ELR (cell line): ENCODE results near the gene IRAK2.
A peak's percentile ranks its signal among the peaks of the same experiment; 100 is the strongest.

Source experiments
- DNase-seq: peaks from one replicate; pipeline ENCODE4 v3.0.0-alpha.2; 2015; ENCODE audit warnings: low read depth

The IRAK2 gene

DNA sequence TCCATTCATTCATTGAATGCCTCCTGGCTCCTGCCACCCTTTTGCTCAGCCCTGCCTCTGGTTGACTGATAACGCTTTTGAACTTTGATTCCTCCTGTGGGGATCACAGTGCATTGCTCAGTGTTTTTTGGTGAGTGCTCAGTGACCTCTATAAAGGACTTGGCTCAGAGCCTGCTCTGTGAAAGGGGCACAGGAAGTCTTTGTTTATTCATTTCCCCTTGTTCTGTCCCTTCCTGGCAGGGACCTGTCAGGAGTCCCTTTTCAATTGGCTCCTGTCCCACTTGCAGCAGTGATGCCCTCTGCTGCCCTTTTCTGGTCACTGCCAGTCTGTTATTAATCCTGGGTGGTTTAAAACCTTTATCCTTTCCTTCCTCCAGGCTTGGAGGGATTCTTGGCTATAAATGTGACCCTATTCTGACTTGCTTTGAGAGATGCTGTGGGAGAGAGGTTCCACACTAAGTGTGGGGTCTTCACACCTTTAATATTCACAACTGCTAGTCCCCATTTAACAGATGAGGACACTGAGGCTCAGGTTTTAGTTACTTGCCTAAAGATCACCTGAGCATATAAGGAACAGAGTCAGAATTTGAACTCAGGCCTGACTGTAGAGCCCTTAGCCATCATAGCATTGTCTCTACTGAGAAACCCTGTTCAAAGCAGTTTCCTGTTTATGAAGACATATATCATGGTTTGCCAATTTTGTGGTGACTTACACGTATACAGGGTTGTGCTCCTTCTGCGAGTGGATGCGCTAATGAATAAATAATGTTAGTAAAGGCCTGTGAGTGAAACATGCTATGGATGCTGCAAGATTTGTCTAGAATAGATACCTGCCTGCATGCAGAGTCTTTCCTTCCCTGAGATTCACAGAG lies 60.3 kb downstream of the IRAK2 start:
- DNase-seq: peak; percentile 83

DNA sequence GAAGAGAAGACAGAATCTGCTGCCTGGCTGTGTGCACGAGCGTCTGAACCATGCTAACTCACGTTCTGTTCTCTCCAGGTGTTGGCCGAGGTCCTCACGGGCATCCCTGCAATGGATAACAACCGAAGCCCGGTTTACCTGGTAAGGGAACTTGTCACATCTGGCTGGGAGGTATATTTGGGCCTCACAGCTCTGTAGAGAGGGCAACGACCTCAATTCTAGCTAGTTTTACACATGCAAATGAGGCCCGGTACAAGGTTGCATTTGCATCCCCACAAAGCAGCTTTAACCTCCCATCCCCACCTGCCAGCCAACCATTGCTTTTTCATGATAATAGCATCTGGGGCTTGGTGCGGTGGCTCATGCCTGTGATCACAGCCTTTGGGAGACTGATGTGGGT lies 61.6 kb downstream of the IRAK2 start:
- DNase-seq: no peak

DNA sequence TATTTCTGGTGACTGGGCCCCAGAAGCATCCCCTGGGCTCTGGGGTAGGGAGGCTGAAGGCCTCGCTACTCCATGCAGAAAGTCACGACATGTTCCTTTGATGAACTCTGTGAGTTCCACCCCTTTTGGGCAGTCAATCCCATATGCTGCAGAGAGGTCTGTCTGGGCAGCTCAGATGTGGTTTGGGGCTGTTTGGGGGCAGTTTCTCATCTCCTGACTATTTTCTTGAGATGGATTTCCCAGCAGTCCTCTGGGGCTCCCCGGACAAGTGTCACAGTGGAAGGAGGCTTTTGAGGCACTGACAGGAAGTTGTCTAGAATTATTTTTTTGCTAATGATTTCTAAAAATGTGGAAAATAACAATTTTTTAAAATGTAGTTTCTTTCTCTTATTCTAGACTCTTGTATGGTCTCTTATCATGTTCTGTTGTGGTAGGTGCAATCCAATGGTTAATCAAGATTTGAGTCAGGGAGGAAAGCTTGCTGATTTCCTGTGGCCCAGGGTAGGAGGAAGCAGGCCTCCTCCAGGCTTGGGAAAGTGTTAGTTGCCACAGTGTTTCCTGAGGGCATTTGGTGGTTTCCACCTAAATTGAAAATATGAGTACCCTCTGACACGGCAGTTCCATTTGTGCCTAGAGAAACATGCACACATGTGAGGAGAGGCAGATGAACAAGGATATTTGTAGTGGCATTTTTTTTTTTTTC lies 63.7 kb downstream of the IRAK2 start:
- peak; percentile 78 for DNase-seq

DNA sequence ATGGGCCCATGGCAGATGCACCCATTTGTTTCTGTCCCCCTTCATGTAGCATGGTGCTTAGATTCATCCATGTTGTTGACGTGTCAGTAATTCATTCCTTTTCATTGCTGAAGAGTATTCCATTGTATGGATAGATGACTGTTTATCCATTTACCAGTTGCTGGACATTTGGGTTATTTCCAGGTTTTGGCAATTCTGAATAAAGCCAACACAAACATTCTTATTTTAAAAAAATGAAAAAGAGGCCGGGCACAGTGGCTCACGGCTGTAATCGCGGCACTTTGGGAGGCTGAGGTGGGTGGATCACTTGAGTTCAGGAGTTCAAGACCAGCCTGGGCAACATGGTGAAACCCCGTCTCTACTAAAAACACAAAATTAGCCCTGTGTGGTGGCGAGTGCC lies 64.9 kb downstream of the IRAK2 start:
- DNase-seq: no peak

DNA sequence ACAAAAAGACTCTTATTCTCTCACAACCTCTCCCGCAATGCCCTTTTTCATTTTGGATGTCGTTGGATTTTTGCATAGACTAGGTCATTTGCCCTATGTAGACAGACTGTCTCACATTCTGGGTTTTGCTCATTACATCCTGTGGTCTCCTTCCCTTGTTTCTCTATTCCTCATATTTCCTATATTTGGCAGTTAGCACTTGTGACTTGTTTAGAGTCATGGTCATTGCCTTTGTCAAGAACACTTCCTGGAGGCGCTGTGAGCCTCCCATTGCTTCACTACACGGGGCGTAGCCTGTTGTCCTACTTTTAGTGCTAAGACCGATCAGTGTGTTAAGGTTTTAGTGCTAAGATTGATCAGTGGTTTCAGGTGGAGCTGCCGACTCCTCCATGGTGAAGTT lies 67.4 kb downstream of the IRAK2 start:
- no peak for DNase-seq

DNA sequence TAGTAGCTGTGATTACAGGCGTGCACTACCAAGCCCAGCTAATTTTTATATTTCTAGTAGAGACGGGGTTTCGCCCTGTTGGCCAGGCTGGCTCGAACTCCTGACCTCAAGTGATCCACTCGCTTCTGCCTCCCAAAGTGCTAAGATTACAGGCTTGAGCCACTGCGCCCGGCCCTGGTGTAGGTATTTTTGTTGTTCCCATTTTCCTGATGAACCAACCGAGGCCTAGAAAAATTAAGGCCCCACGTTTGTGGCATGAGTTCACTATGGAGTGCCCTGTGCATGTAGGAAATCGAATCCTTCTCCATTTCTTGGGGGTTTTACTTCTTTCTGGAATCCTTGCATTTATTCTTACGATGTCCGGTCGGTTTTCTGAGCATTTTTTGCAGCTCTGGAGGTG lies 69.3 kb downstream of the IRAK2 start:
- DNase-seq: no peak

DNA sequence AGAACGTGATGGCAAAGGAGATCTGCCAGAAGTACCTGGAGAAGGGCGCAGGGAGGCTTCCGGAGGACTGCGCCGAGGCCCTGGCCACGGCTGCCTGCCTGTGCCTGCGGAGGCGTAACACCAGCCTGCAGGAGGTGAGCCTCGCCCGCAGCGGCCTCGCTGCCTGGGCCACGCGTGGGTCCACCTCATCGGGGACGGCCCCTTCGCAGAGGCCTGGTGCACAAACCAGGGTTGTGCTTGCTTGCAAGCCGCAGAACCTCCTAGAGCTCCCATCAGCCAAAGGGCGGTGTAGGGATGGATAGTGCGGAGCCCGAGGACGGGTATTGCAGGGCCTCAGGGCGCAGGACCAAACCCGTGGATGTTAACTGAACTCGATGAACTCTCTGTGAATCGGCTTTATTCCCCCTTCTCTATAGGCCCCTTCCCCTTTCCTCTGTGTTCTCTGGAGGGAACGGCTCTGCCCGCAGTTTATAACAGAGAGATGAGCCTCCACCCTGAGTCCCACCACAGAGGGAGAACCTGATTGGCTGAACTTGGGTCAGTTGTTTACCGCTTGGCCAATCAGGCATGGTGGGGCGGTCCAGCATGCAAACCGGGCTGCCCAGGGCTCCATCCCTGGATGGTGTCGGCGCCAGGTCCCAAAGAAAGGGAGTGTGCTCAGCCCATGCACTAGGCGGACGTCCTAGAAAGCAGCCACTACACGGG lies 70.0 kb downstream of the IRAK2 start:
- DNase-seq: no peak

DNA sequence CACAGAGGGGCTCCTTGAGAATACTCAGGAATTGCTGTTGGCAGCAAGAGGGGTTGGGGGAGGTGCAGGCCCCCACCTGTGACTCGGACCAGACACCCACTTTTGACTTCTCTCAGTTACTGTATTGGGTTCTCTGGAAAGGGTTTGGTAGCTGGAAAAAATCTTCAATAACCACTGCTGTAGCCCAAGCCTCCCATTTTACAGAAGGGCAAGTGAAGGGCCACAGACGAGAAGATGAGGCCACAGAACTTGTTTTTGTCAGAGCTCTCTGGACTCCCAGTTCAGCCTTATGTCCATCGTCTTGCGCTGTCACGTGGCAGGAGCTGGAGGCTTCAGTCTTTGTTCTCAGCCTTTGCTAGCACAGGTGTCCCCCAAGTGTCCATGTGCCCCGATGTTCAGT lies 70.8 kb downstream of the IRAK2 start:
- DNase-seq: no peak

DNA sequence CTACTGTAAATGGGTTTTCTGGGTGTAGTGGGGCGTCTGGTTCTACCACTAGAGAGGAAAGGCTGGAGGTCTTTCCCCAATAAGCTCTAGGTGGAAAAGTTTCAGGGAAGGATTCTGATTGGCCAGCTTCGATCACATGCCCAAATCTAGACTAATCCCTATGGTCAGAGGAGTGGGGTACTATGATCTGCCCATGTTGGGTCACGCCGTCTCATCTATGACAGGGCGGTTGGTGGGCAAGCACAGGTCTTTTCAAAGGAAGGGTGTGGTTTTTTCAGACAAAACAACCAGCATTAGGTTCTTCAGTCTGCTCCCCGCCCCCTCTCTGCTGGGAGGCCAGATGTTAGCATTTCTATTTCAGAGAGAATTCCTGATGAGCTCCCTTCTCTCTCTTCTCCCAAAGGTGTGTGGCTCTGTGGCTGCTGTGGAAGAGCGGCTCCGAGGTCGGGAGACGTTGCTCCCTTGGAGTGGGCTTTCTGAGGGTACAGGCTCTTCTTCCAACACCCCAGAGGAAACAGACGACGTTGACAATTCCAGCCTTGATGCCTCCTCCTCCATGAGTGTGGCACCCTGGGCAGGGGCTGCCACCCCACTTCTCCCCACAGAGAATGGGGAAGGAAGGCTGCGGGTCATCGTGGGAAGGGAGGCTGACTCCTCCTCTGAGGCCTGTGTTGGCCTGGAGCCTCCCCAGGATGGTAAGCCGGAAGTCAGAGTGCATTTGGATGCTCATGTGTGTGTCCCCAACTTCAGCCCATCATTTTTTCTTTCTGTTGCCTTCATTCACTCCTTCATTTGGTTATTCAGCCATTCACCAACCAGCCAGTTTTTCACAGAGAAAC lies 73.8 kb downstream of the IRAK2 start:
- DNase-seq: no peak

DNA sequence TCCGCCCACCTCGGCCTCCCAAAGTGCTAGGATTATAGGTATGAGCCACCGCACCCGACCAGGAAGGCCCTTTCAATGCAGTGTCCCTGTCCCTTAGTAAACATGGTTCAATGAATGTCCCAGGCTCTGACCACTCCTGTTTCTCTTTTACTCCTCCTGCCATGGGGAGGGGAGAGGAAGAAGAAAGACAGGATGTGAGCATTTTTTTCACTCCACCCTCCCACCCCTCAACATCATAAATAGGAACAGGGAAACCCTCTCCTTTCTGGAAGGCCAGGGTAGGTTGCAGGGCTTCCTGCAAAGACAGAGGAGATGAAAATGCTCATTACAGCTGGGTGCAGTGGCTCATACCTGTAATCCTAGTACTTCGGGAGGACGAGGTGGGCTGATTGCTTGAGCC lies 76.1 kb downstream of the IRAK2 start:
- no peak for DNase-seq

DNA sequence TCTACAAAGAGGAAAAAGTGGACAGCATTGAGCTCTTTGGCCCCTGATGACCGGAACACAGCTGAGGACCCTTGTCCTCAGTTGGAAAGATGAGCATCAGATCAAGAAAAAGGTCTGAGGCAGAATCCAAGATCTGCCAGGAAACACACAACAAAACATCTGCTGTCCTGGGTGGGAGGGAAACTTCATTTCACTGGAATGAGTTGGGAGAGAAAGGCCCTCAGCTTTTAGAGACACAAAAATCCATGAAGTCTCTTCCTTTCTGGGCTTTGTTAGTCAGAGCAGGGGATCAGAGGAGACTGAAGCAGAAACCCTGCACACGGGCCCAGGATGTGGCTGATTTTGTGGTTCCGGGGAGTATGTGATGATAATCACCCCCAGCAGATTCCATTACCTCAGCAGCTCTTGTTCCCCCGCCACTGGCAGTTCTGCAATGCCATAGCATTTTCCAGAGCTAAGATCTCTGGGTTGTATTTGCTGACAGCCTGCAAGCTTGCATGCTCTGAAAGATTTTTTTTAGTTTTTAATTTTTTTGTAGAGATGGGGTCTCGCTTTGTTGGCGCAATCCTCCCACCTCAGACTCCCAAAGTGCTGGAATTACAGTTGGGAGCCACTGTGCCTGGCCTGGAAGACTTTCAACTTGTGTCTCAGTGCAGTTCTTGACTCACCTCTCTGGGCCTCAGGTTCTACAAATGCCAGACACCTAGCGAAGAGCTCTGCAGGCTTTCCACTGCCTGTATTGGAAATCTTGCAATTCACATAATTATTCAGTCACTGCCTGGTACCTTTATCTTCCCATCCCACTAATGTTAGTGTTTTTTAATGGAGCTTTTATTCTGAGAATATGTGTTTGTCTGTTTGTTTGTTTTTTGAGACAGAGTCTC lies 77.7 kb downstream of the IRAK2 start:
- DNase-seq: peak; percentile 62

DNA sequence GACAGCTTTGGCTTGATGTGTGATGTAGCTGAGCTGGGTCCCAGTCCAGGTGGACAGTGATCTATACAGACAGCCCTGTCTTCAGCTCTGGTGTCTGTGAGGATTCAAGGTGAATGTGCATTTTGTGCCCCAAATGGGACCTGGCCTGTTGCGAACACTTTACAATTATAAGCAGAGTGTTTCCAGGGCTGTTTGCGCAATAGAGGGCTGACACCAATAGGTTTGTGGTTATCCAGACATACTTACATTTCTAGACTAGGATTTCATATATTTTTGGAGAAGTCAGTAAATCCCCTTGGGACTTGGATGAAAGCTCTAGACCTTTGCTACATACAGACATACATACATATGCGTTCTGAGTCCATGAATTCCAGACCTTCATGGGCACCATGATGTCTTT lies 79.3 kb downstream of the IRAK2 start:
- no peak for DNase-seq

DNA sequence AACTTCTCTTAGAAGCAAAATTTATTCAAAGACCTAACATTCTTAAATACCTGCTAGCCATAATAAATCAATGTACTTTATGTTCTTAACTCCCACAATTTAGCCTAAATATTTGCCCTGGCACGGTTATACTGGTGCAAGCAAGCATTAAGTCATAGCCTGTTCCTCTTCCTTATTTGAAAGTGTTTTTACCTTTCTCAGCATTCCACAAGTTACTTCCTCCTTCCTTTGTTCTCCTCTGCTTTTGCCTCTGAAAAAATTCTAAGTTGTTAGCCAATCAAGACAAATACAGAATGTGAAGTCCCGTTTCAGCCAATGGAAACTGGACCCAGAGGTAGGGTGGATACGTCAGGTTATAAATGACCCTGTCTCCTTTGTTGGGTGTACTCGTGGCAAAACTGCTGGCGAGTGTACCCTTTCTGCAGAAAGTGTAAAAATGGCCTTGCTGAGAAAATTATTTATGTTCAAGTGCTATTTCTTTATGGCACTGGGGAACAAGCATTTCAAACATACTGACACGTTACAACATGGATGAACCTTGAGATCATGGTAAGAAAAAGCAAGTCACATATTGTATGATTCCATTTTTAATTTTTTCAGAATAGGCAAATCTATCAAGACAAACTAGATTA lies 80.5 kb downstream of the IRAK2 start:
- no peak for DNase-seq

DNA sequence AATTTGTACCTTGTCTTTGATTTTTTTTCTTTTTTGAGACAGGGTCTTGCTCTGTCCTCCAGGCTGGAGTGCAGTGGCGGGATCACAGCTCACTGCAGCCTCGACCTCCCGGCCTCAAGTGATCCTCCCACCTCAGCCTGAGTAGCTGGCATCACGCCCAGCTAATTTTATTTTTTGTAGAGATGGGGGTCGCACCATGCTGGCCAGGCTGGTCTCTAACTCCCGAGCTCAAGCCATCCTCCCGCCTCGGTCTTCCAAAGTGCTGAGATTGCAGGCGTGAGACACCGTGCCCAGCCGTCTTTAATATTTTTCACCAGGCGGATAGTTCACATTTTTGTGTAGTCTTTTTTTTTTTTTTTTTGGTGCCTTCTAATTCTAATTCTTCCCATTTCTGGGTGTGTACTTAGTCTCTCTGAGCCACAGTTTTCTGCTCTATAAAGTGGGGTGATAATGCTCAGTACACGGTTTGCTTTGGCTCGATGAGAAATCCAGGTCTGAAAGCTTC lies 83.0 kb downstream of the IRAK2 start:
- DNase-seq: no peak

DNA sequence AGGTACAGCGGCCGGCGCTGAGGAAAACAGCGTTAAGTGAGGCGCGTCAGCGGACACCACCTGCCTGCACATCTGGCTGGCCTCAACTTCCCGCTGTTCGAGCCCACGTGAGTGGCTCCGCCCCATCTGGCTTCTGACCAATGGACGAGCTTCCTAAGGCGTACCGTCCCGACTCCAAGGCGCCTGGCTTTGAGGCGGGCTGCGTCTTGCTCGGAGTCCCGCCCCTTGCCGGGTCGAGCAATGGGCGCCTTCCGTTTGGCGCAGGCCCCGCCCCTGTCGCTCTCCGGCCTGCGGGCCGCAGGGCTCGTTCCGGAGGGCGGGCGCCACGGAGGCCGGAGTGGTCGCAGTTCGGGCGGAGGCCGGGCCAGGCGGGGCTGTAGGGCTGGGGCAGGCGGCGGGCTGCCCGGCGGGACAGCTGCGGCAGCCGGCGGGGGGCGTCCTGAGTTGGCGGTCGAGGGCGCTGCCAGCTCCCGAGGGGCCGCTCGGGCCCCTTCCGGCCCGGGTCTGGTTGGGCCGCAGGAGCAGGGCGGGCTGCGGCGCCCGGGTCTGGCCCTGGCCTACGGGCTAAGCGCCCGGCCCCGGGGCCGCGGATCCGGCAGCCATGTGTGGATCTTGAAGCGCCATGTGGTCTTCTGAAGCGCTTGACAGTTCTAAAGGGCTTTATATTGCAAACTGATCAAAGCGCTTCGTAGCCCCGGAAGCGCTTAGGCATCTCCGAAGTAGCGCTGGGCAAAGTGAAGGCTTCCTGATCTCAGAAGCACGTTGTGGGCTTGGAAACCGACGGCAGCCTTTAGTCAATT lies 83.7 kb downstream of the IRAK2 start, which contains the start of gene TATDN2:
Gene TATDN2 (plus strand): TSS at position 276 of the 800 bp plus-strand sequence. CDS start 742 bp downstream, outside the sequence.
- DNase-seq: peak; percentile 96

DNA sequence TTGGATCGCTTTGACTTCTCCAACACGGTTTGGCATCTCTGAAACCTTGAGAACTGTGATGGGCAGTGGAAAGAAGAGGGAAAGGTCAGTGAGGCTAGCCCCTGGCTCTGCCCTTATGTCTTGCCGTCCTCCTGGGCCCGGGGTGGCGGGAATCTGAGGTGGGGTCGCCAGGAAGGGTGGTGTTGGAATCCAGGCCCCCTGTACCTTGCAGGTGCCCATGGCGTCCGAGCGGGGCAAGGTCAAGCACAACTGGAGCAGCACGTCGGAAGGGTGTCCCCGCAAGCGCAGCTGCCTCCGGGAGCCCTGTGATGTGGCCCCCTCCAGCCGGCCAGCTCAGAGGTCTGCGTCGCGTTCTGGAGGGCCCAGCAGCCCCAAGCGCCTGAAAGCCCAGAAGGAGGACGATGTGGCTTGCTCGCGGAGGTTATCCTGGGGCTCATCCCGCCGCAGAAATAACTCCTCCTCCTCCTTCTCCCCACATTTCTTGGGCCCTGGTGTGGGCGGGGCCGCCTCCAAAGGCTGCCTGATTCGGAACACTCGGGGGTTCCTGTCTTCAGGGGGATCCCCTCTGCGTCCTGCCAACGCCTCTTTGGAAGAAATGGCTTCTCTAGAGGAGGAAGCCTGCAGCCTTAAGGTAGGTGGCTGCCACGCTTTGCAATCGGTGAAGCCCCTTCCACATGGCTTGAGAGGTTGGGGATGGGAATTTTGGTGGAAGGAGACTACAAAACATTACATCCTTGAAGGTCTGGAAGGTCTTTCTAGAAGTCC lies 84.4 kb downstream of the IRAK2 start:
- peak; percentile 62 for DNase-seq

DNA sequence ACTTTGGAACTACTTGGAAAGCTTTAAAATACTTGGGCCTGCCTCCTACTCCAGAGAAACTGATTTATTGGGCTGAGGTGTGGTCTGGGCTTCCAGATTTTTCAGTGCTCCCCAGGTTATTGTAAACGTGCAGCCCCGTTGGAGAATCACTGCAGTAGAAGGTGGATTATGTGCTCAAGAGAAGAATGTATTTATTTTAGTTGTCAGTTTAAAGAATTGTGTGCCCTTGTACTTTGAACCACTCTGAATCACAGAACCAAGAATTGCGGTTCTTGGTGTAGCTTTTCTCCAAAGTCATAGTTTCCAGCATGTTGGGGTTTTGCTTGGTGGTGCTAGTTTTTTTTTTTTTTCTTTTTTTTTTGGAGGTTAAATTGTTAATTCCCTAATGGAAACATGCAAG lies 85.1 kb downstream of the IRAK2 start:
- DNase-seq: no peak

DNA sequence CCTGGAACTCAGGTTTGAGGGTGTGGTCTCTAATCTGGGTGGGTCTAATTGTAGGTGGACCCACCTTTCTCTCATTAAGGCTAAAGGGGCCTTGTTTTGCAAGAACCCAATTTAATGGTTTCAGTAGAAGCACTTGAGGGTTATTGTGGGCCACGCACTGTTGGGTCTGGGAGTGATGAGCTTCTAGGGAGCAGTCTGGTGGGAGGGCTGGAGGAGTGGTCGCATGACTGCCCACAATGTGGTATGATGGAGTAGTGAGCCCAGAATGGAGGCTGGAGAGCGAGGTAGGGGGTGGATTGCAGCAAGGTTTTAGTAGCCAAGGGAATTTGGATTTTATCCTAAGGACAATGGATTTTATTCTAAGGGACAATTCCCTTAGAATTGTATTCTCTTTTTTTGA lies 86.3 kb downstream of the IRAK2 start:
- DNase-seq: no peak

DNA sequence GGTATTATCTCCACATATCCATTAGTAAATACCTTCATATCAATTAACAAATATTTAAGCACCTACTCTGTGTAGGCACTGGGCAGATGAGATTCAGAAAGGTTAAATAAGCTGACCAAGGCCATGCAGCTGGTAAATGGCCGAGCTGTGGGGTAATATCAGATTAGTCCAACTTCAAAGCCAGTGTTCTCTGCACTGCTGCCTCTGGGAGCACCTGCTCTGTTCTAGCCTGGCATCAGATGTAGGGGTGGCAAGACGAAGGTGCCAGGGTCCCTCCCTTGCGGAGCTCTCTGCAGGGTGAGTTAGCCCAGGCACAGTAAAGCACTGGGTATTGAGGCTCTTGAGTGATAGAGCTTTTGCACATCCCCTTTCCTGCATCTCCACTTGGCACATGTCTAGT lies 89.0 kb downstream of the IRAK2 start:
- no peak for DNase-seq
